Gastrocnemius medialis (tissue), 4 donors: ENCODE data around the gene NTPCR.

ENCODE experiments used
- CTCF ChIP-seq, 5 experiments: fragments of 450-650 bp in 3 of 5; fragments of 200-600 bp in 2 of 5; sonication (generic) in 2 of 5; IDR thresholded peaks in 4 of 5; conservative IDR thresholded peaks in 1 of 5; 1 replicate in 4 of 5; 2 replicates in 1 of 5; pipeline ENCODE4 v1.5.1; 2016 to 2019; ENCODE audit warnings: antibody characterized with exemption in 5 of 5, mild to moderate bottlenecking in 3 of 5, moderate library complexity in 3 of 5
- POLR2A ChIP-seq, 2 donors: fragments of 450-650 bp; IDR thresholded peaks; one replicate each; pipeline ENCODE4 v1.6.1; 2017; ENCODE audit warnings: antibody characterized with exemption in 2 of 2, mild to moderate bottlenecking in 2 of 2, moderate library complexity in 2 of 2

DNA sequence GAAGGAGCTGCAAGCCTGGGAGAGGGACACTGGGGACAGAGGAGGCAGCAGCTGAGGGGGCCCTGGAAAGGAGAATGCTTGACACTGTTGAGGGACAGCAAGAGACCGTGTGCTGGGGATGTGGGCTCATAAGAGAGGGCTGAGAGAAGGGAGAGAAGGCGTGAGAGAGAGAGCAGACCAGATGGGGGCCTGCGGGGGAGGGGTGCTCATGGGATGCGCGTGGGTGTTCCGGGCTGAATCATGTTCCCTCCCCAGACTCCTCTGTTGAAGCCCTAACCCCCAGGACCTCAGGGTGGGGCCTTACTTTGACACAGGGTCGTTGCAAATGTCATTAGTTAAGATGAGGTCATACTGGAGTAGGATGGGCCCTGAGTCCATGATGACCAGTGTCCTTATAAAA is 40.8 kb downstream of the NTPCR start:
- TF ChIP-seq CTCF (IDR thresholded peaks at IDR 0.05 in 4 of 5, conservative IDR thresholded peaks at IDR 0.05 in 1 of 5), result no peak
- TF ChIP-seq POLR2A (IDR thresholded peaks at IDR 0.05), result no peak
